Aorta (tissue), 5 donors: ENCODE results near the gene KCNIP1. TPM values are rescaled to one million over a fixed set of nuclear protein-coding genes. Genes with fewer than 3 reads are reported as not detected.

ENCODE experiments used
- ATAC-seq: fragments of 200-7000 bp; cut with Tn5 transposase; one replicate; pipeline ENCODE4 v1.9.1; 2022; ENCODE audit warnings: moderate library complexity; ENCODE audit not compliant: low FRiP score
- DNase-seq, 2 donors: peaks; one replicate each; pipeline ENCODE4 v3.0.0-alpha.2; 2020
- H3K27ac ChIP-seq, 2 donors: one replicate each; pipeline ENCODE4 v1.5.1; 2013; ENCODE audit warnings: low read length in 2 of 2, mild to moderate bottlenecking in 2 of 2, moderate library complexity in 2 of 2, control low read depth in 1 of 2, inconsistent platforms in 1 of 2, low read depth in 1 of 2
- H3K27me3 ChIP-seq, 2 donors: one replicate each; pipeline ENCODE4 v1.6.1; 2013; ENCODE audit warnings: control low read depth in 1 of 2, low read length in 1 of 2, mild to moderate bottlenecking in 1 of 2, moderate library complexity in 1 of 2; ENCODE audit not compliant: insufficient read depth in 2 of 2, control insufficient read depth in 1 of 2
- H3K36me3 ChIP-seq, 2 donors: one replicate each; pipeline ENCODE4 v1.6.1; 2013; ENCODE audit warnings: control low read depth in 1 of 2, low read length in 1 of 2, mild to moderate bottlenecking in 1 of 2; ENCODE audit not compliant: insufficient read depth in 2 of 2, control insufficient read depth in 1 of 2
- H3K4me1 ChIP-seq, 2 donors: one replicate each; pipeline ENCODE4 v1.6.1; 2013; ENCODE audit warnings: low read length in 2 of 2, control low read depth in 1 of 2, mild to moderate bottlenecking in 1 of 2, moderate library complexity in 1 of 2; ENCODE audit not compliant: insufficient read depth in 2 of 2, control insufficient read depth in 1 of 2
- H3K4me3 ChIP-seq, 2 donors: one replicate each; pipeline ENCODE4 v1.5.1; 2013; ENCODE audit warnings: low read length in 2 of 2, control low read depth in 1 of 2, mild to moderate bottlenecking in 1 of 2
- H3K9me3 ChIP-seq: one replicate; pipeline ENCODE4 v1.6.1; 2013; ENCODE audit warnings: mild to moderate bottlenecking, low read length; ENCODE audit not compliant: control insufficient read depth
- WGBS, 2 donors: extraction: QIAGEN DNeasy Blood & Tissue Kit; methylation state at CpG; one replicate each; pipeline ENCODE4 v1.1.7; 2013; 5-methylcytosine and 5-hydroxymethylcytosine counted together
- intact Hi-C, 2 donors: fragments of 100-400 bp; cut with DNase I; formaldehyde crosslinking; loops; one replicate each; pipeline versions ENCODE4 v1.14.2 to v1.15.0; 2022
- polyA plus RNA-seq, 2 donors: library from polyadenylated mRNA; stranded (reverse); fragments of 200-250 nt; gene quantifications; one replicate each; pipeline ENCODE4 v1.2.3, GENCODE V29; 2013
- total RNA-seq, 2 donors: library from RNA; stranded (reverse); fragmentation: NEBNext Ultra II Directional; extraction: Animal tissue kit (Norgen Biotek cat#: 25700); gene quantifications; one replicate each; pipeline ENCODE4 v1.2.1, GENCODE V29; 2021
- donor health status: healthy with polysubstance abuse.
- donor health status: Bipolar disorder and iron deficiency.
- donor health status: DM: no; HTN: no; CAD: no.
- donor health status: DM: no; HTN: no; CAD: no.
- donor health status: DM: yes; HTN: yes; CAD: no.

KCNIP1 gene
- total and polyA plus RNA-seq, 4 donors, result 0.42 TPM; not detected in 3

DNA sequence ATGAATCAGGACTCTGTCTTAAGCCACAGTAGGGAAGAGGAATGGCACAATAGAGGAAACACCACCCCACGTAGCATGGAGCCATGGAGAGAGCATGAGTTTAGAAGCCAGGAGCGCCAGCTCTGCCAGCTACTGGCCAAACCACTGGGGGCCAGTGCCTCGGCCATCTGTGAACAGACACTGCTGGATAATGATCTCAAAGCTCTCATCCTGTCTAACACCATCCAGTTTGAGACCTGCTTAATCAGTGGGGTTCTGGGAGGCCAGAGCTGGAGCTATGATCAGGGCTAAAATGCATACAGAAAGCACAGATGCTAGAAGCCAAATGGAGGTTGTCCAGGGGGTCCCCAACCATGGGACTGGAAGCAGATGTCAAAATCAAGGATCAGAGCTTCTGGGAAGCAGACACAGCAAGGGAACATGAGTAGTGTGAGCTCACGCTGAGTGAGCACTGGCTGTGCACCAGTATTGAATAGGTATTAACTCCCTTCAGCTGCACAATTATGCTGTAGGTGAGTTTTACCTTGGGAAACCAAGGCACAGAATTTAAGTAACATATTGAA lies 92.7 kb downstream of the KCNIP1 start:
- no peak for ATAC-seq
- intact Hi-C loops, result no loop called here
- H3K4me1 ChIP-seq, result no peaks in the 10 kb centered on the region
- no peak for DNase-seq
- H3K36me3 ChIP-seq, result no peaks in the 10 kb centered on the region
- no peak overlapping the region for H3K27ac ChIP-seq
- 76 to 85% methylated on average over 4 of the region's 4 CpGs for WGBS, 2 donors
- H3K27me3 ChIP-seq, result no peaks in the 10 kb centered on the region
- H3K9me3 ChIP-seq, result no peaks in the 10 kb centered on the region
- no peak overlapping the region for H3K4me3 ChIP-seq

DNA sequence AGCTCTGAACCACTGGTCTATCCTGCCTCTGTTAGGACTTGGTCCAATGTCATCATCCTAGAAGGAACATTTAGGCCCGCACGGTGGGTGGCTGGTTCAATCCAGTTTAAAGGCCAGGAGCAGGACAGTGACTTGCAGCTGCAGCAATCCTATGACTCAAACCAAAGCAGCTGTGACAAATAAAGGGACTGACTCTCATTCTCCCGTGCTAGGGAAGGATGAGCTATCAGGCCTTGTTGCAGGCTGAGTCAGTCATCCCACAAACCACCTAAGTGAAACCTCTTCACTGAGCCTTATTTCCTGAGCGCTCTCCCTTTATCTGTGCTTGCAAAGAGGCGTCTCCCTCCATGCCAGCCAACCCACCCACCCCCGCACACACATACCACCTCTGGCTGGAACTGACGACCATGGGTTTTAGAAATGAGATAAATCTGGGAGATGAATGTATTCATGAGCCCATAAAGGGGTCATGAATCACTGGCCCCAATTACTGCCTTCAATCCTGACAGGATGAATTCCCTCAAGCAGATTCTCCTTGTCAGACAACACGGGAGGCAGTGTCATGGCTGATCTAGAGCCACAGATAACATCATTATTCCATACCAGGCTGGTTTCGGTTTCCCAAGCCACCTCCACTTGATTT lies 93.4 kb downstream of the KCNIP1 start:
- DNase-seq (no peak), ATAC-seq (no peak)
- Histone ChIP-seq H3K4me1 (no peaks in the 10 kb centered on the region), H3K9me3 (no peaks in the 10 kb centered on the region), H3K27ac (no peak overlapping the region), H3K4me3 (no peak overlapping the region), H3K36me3 (no peaks in the 10 kb centered on the region), H3K27me3 (no peaks in the 10 kb centered on the region)
- intact Hi-C loops, result no loop called here
- 46 to 50% methylated on average over 9 of the region's 9 CpGs for WGBS, 2 donors

DNA sequence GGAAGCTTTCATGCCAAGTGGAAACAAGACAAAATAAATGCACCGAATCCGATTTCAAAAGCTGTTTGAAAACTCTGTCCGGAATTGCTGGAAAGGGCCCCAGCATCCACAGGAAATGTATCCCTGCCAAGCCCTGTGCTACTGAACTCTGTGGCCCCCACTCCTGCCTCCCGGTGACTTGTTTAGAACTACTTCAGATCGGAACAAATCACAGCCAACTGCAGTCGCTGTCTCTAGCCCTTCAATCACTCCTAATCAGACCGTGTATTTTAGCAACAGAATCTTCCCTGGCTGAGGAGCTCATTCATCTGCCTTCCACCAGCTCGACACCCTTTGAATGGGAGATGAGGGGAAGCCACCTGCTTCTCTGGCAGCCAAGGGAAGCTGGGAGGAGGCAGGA lies 94.1 kb downstream of the KCNIP1 start:
- H3K4me1 ChIP-seq, result no peaks in the 10 kb centered on the region
- no peaks in the 10 kb centered on the region for H3K9me3 ChIP-seq
- intact Hi-C loops, result no loop called here
- no peak overlapping the region for H3K27ac ChIP-seq
- H3K27me3 ChIP-seq, result no peaks in the 10 kb centered on the region
- 12 to 16% methylated on average over 8 of the region's 8 CpGs for WGBS, 2 donors
- ATAC-seq (no peak), DNase-seq (no peak)
- H3K4me3 ChIP-seq, result no peak overlapping the region
- no peaks in the 10 kb centered on the region for H3K36me3 ChIP-seq

DNA sequence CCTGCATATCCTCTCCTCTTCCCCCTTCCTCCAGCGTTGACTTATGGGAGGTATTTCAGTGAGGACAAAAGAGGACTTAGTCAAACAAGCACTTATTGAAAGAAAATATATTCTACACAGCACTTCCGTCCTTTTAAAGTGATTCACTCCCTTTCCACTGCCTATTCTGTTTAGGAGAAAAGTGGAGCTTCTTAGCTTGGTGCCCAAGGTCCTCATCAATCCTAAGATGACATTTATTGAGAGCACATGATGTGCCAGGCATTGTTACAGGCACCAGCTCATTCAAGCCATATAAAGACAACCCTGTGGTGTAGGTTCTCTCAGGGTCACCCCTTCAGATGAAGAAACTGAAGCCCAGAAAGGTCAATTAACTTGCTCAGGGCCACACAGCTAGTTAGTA lies 95.9 kb downstream of the KCNIP1 start:
- Histone ChIP-seq H3K9me3 (no peaks in the 10 kb centered on the region), H3K27me3 (no peaks in the 10 kb centered on the region), H3K4me1 (no peaks in the 10 kb centered on the region), H3K27ac (no peak overlapping the region), H3K36me3 (no peaks in the 10 kb centered on the region), H3K4me3 (no peak overlapping the region)
- intact Hi-C loops, result no loop called here
- no peak for ATAC-seq
- DNase-seq, result no peak
- WGBS, 2 donors, result 33 to 45% methylated on average over 2 of the region's 2 CpGs

DNA sequence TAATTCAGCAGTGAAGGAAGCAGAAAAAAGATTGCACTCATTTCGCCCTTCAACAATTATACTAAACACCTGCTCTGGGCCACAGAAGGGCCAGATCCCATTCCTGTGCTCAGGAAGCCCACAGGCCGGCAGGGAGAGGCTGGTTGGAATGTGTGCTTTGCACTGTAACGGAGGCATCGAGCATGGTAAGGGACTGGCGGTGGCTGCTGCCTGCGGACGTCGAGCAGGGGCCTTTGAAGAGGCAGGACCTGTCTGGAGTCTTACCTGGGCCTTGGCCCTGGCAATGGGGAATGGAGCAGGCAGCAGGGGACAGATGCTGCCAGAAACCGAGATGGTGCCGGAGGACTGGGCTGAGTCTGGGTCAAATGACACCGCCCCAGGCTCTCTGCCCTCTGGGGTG lies 97.8 kb downstream of the KCNIP1 start:
- DNase-seq, result no peak

DNA sequence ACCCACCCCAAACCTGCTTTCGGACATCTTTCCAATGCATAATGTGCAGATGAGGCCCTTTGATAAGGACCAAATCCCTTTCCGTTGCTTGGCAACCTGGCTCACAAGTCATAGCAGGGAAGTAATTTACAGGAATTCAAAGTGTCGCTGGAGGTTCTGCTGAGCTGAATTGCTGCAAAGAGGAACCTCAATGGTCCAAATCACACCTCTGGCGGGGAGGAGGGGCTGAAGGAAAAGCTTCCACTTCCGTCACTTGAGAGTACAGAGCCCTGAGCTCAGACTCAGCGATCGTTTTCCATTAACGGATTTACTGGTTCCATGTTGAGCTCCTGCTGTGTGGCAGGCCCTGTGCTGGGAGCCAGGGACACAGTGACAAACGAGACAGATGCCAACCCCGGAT lies 99.3 kb downstream of the KCNIP1 start:
- DNase-seq (no peak), ATAC-seq (no peak)
- H3K36me3 ChIP-seq, result no peaks in the 10 kb centered on the region
- 77% methylated on average over 10 of the region's 10 CpGs for WGBS, 2 donors
- H3K4me3 ChIP-seq, result no peak overlapping the region
- intact Hi-C loops, result no loop called here
- no peaks in the 10 kb centered on the region for H3K4me1 ChIP-seq
- H3K27me3 ChIP-seq, result no peaks in the 10 kb centered on the region
- H3K27ac ChIP-seq, result no peak overlapping the region
- H3K9me3 ChIP-seq, result no peaks in the 10 kb centered on the region

More for the DNA sequence above, 97.8 kb downstream of the KCNIP1 start:
- Histone ChIP-seq H3K27me3 (no peaks in the 10 kb centered on the region), H3K9me3 (no peaks in the 10 kb centered on the region), H3K27ac (no peak overlapping the region), H3K4me1 (no peaks in the 10 kb centered on the region), H3K4me3 (no peak overlapping the region), H3K36me3 (no peaks in the 10 kb centered on the region)
- no peak for ATAC-seq
- 77 to 79% methylated on average over 11 of the region's 11 CpGs for WGBS, 2 donors
- intact Hi-C loops, result no loop called here

DNA sequence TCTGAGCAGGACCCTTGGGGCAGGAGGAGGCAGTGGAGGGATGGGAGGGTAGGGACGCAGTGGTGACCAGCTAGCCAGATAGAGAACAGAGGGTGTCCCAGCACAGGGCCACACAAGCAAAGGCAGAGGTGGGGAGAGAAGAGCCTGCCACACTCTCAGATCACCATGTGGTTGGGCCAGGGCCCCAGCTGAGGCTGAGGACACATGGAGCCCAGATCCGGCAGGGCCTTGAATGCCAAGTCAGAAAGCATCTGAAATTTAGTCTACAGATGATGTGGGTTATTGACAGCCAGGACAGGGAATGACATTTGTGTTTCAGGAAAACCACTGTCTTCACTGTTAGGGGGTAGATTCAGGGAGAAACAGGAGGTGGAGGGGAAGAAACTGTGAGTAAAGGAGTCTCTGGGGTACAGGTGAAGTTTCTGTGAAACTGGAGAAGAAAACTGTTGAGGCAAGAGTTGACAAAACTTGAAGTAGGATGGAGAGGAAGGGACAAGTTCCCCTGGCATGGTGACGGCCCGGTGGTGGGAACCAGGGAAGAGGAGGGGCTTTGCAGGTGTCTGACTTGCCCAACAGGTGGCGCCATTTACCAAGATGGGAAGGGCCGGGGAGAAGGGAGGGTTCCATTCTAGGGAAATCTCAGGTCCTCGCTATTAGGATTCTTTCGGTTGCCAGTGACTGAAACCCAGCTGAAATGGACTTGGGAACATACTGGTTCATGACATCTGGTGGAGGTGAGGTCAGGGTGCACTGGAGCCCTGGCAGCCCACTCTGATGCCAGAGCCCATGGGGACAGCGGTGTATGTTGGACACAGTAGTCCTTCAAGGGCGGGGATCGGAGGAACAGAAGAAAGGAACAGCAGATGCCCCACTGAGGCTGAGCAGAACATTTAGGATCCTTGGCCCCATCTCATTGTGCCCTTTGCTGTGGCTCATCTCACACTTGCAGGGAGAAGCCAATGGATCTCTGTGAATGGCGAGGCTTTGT lies 100.1 kb downstream of the KCNIP1 start:
- peak; percentile 70 for ATAC-seq
- intact Hi-C loops, result loop anchor here in 1 of 2 donors (2.0 kb wide), 1 partner anchor 29 kb away; no protein-coding TSS in a partner anchor

DNA sequence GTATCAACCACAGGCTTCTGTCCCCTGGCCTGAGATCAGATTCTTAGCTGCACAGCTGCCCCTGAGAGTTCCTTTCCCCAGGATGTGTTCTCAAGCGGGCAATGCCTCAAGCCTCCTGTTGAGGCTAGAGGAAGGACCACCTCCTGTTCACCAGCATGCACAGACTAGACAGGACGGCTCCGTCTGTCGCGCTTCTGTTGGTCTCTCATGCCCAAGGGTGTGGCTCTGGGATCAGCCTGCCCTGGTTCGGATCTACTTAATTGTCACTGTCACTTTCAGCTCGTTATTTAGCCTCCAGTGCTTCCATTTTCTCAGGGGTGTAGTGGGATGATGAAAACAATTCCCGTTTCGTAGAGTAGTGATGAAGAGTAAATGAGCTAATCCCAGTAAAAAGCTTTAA lies 103.1 kb downstream of the KCNIP1 start:
- H3K27ac ChIP-seq, result no peak overlapping the region
- DNase-seq (no peak), ATAC-seq (no peak)
- no peak overlapping the region for H3K4me3 ChIP-seq
- no peaks in the 10 kb centered on the region for H3K9me3 ChIP-seq
- no peaks in the 10 kb centered on the region for H3K27me3 ChIP-seq
- H3K36me3 ChIP-seq, result no peaks in the 10 kb centered on the region
- 63 to 69% methylated on average over 9 of the region's 9 CpGs for whole genome bisulfite sequencing, 2 donors
- no peaks in the 10 kb centered on the region for H3K4me1 ChIP-seq
- intact Hi-C loops, result no loop called here

More for the DNA sequence above, 100.1 kb downstream of the KCNIP1 start:
- WGBS, 2 donors, result 48 to 51% methylated on average over 12 of the region's 12 CpGs
- H3K27ac ChIP-seq, result no peak overlapping the region
- no peaks in the 10 kb centered on the region for H3K27me3 ChIP-seq
- no peaks in the 10 kb centered on the region for H3K36me3 ChIP-seq
- no peaks in the 10 kb centered on the region for H3K9me3 ChIP-seq
- H3K4me1 ChIP-seq, result no peaks in the 10 kb centered on the region
- H3K4me3 ChIP-seq, result no peak overlapping the region
- DNase-seq, result peak; percentile 61 to 84
